OCI-LY7 (cell line): ENCODE measurements around the gene DBET.
"Not testable (repeated sequence)": the region's sequence is repeated elsewhere in the genome, so short reads cannot be mapped to it uniquely, and the experiment has no call there.

ENCODE experiments used
- EZH2phosphoT487 ChIP-seq: fragments of 200-600 bp; sonication (generic); IDR thresholded peaks from 2 replicates; pipeline ENCODE4 v1.6.1; 2018; ENCODE audit warnings: low read depth, borderline replicate concordance, mild to moderate bottlenecking, mixed run types, antibody characterized with exemption, low read length, moderate library complexity, mixed read lengths
- TF ChIP-seq, protein P1 (sequence below): fragments of 200-600 bp; sonication (generic); conservative IDR thresholded peaks from 2 replicates; pipeline ENCODE4 v1.5.1; 2014; ENCODE audit warnings: mild to moderate bottlenecking, antibody characterized with exemption, low read length, moderate library complexity, mixed read lengths

DNA sequence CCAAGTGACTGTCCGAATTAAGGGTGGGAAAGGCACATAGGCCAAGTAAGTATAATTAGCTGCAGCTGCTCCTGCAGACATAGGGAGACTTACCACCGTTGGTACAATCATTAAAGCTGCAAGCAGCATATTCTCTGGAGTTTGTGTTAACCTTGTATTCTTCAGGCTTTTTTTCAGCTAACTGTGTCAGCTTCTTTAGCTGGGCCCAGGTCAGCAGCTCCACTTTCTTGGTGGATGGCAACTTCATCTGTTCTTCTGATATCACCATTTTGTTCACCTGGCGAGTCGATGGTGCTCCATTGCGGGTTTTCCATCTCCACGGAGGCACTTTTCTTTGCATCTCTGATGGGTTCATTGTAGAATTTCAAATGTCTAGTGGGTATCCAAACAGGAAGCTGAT lies 44.5 kb downstream of the DBET start:
- TF ChIP-seq, protein P1, sequence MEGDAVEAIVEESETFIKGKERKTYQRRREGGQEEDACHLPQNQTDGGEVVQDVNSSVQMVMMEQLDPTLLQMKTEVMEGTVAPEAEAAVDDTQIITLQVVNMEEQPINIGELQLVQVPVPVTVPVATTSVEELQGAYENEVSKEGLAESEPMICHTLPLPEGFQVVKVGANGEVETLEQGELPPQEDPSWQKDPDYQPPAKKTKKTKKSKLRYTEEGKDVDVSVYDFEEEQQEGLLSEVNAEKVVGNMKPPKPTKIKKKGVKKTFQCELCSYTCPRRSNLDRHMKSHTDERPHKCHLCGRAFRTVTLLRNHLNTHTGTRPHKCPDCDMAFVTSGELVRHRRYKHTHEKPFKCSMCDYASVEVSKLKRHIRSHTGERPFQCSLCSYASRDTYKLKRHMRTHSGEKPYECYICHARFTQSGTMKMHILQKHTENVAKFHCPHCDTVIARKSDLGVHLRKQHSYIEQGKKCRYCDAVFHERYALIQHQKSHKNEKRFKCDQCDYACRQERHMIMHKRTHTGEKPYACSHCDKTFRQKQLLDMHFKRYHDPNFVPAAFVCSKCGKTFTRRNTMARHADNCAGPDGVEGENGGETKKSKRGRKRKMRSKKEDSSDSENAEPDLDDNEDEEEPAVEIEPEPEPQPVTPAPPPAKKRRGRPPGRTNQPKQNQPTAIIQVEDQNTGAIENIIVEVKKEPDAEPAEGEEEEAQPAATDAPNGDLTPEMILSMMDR = not testable (repeated sequence)
- TF ChIP-seq EZH2phosphoT487 = not testable (repeated sequence)
